GM19324 (cell line): ENCODE data around the gene SELENOH.

Experiments used
- ATAC-seq: cut with Tn5 transposase; IDR thresholded peaks from one replicate; pipeline ENCODE4 v1.9.1; 2021; ENCODE audit warnings: mild to moderate bottlenecking, moderate library complexity; ENCODE audit not compliant: unreplicated experiment, low FRiP score

Gene SELENOH

DNA sequence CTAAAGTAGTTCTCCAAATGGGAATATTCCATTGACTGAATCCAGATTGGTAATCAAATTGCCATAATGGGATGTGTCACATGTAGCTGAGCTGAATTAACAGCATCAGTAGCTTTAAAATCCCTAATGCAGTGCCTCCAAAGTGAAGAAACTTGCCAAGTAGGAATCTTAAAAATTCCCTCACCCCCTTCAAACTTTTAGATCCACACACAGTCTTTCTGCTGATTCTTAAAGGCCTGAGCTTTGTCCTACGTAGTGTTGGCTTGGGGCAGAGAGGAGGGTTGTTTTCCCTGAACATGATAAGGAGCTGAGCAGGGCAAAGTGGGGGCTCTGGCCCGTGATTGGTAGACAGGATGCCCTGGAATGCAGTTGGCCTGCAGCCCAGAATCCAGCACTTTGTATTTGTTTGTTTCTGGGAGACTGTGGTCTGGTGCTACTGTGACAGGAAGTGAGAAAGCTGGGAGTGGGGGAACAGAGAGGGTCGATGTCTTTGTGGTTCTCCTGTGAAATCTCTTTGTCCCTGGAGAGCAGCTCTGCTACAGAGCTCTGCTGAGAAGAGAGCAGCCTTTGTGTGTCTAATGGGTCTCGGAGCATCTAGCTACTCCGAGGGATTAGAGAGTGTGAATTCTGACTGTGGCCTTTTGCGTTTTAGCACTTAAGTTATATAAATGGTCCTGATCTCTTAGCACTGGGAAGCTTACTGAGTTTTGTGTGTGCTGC, 37.2 kb downstream of the SELENOH start:
- ATAC-seq: no peak

- no peak for ATAC-seq
Measured at GRCh38 chr11:57779276-57779675, 38.0 kb downstream of the SELENOH start.

GRCh38 chr11:57781529-57781943, 40.2 kb downstream of the SELENOH start:
- no peak for ATAC-seq

- no peak for ATAC-seq
Measured at GRCh38 chr11:57785072-57785471, 43.8 kb downstream of the SELENOH start.

DNA sequence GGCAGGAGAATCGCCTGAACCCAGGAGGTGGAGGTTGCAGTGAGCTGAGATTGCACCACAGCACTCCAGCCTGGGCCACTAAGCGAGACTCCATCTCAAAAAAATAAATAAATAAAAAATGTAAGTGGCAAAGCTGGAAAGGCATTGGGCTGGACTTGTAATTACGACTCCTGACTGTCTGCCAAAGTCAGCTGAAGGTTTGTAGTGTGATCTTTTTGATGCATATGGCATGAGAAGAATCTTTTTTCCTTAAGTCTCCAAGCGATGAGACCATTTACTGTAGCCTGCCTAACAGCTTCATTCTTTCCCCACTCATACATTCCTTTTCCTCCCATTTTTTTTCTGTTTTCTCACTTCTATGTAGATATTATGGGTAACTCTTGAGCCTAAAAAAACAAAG, 45.1 kb downstream of the SELENOH start:
- ATAC-seq: no peak

- no peak for ATAC-seq
Measured at GRCh38 chr11:57787006-57787604, 45.8 kb downstream of the SELENOH start.

DNA sequence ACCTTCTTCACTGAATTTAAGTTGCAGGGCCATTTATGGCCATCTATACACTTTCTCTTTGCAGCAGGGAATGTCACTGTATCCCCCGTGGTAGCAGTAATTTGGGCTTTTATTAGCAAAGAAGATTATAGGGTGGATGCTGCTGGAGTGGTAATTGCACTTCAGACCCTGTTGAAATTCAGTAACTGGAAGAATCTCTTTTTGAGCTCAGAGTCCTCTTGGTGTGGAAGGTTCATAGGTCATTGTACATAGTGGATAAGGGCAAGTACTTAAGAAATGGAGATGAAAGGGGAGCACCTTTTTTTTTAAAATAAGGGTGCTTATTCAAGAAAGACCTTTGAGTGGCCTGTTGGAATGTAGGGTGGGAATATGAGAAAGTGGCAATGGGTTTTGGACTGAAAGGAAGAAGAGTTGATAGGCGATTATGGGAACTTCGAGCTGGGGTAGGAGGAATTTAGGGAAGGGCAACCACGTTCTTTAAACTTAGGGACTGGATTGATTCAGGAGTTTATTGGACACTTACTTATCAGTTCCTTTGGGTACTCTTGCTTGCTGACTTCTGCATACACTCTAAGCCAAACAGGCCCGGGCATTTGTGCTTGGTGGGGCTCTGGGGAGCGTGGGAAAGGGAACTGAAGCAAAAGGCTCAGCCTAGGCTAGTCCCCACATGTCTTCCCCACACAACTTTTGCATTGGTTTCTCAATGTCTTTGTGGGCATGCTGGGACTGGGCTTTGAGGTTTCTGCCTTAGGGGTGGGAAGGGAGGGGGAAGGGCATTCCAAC, 46.8 kb downstream of the SELENOH start:
- ATAC-seq: no peak

GRCh38 chr11:57788703-57789088, 47.4 kb downstream of the SELENOH start:
- ATAC-seq: no peak

DNA sequence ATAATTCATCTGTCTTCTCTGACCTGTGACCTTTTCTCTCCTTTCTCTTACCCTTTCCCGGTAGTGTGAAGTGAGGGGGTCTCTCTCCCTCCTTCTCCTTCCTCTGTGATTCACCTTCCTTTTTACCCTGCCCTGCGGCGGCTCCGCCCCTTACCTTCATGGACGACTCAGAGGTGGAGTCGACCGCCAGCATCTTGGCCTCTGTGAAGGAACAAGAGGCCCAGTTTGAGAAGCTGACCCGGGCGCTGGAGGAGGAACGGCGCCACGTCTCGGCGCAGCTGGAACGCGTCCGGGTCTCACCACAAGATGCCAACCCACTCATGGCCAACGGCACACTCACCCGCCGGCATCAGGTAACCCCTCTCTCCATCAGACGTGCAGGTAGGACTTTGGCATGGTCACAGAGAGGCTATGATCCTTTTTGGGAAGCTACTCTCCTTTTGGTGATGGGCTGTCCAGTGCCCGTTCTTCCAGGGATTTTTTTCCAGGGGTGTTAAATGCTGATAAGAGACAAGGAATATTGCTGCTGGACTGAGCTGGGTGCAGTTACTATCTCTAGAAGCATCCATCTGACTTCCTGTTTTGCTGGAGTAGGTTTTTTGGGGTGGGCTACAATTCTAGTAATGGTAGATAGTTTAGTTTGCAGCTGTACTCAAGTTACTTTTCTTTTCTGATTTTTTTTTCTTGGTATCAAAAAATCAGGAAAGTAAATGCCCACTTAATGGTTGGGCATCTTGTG, 50.2 kb downstream of the SELENOH start:
- ATAC-seq: no peak

DNA sequence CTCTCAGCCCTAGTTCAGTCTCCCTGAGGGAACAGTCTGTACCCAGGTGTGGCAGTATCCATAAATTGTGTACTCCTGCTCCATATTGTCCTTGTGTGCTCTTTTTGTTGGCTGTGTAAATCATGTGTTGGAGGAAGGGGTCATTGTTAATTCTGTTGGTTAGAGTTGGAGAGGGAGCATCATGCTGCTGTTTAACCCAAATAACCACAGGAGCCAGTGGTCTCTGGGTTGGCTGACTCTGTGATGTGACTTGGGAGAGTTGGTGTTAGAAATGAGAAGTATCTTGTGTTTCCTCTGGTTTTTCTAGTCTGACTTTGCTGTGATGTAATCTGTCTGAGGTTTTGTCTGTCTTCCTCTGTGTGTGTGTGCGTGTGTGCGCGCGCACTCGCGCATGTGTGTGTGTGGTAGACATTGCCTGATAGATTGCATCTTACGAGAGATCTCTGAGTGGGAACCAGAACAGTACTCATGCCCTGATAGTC, 50.8 kb downstream of the SELENOH start:
- peak; percentile 71 for ATAC-seq

- no peak for ATAC-seq
Measured at GRCh38 chr11:57792870-57793269, 51.6 kb downstream of the SELENOH start.
